ENCODE data around the gene LIPT2. TPM values are rescaled to one million over a fixed set of nuclear protein-coding genes. Genes with fewer than 3 reads are reported as not detected.
"Not testable (repeated sequence)": the region's sequence is repeated elsewhere in the genome, so short reads cannot be mapped to it uniquely, and the experiment has no call there.

Gene LIPT2
- total RNA-seq, 2 experiments from 2014 or later: 0.82 to 2.5 TPM

DNA sequence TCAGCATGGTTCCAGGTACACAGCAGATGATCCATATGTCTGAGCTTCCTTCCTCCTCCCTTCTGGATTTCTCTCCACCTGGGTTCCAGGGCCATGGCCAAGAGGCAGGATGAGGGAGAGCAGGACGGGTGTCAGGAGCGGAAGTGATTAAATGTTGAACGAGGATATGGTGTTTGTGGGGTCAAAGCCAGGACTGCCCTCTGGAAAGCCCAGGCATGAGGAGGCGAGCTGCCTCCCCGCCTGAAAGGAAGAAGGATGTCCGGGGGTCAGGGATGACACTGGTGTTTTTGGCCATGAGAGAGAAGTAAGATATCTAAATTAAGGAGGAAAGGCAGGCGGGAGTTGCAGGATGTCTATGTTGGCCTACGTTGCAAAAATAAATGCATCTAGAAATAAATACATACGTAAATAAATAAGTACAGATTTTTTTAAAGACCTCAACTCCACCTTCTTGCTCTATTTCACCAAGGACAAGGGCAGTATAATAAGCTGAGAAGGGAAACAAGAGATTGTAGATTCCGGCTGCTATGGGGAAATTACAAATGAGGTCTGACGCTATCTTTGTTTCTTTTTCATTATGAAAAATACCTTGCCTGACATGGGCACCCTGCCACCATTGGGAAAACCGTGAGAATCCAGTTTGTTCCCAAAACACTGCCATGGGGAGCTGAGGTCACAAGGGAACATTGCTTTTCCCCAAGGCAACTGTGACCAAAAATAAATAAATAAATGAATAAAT, 27.6 kb upstream of the LIPT2 start:
- CTCF ChIA-PET: no interaction called here
- no peaks in the 10 kb centered on the region for H3K4me1 Mint-ChIP-seq
- H3K9me3 Mint-ChIP-seq (ENCODE audit: low read depth): no peaks in the 10 kb centered on the region
- H3K27me3 Mint-ChIP-seq: peaks cover 36% of the 10 kb centered on the region
- H3K4me3 Mint-ChIP-seq: no peak overlapping the region
- ATAC-seq: no peak
- no peaks in the 10 kb centered on the region for H3K36me3 Mint-ChIP-seq
- DNase-seq: no peak
- no peak overlapping the region for H3K27ac Mint-ChIP-seq

DNA sequence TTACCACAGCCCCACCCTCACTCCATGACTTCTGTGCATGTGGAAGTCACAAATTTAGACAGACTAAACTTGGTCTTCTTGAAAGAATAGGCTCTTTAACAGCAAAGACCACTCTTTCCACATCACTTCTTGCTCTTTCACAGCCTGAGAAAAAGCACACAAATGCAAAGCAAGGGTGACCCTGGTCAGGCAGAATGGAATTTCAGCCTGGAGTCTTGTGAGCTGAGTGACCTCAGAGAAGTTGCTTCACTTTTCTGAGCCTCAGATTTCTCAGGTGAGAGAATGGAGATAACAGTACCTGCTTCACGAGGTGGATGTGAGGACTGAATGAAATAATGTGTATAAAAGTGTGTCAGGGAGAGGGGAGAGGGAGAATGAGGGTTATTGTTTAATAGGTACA, 26.8 kb upstream of the LIPT2 start:
- Mint-ChIP-seq H3K36me3 (no peaks in the 10 kb centered on the region), H3K4me1 (no peaks in the 10 kb centered on the region), H3K9me3 (ENCODE audit: low read depth) (no peaks in the 10 kb centered on the region), H3K27me3 (peaks cover 38% of the 10 kb centered on the region), H3K4me3 (no peak overlapping the region), H3K27ac (no peak overlapping the region)
- ATAC-seq (no peak), DNase-seq (no peak)
- CTCF ChIA-PET: no interaction called here

DNA sequence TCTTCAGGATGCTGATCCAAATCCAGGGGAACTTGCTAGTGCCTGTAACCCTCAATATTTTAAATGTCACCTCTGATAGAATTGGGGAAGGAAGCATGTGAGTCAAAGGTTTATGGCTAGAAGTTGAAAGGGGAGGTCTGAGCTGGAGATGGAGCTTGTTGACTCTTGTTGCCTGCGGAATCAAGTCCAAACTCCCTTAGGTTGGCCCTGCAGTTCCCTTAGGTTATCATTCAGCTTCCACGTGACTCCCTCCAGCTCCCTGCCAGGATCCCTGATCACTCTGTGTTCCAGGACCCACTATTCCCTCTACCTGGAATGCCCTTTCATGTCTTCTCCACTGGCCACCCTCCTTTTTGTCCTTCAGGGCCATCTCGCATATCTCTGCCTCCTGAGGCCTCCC, 26.2 kb upstream of the LIPT2 start:
- ATAC-seq: no peak
- H3K4me1 Mint-ChIP-seq: no peaks in the 10 kb centered on the region
- DNase-seq: no peak
- H3K27me3 Mint-ChIP-seq: peaks cover 41% of the 10 kb centered on the region
- CTCF ChIA-PET: no interaction called here
- H3K36me3 Mint-ChIP-seq: no peaks in the 10 kb centered on the region
- H3K27ac Mint-ChIP-seq: no peak overlapping the region
- H3K9me3 Mint-ChIP-seq (ENCODE audit: low read depth): no peaks in the 10 kb centered on the region
- no peak overlapping the region for H3K4me3 Mint-ChIP-seq

DNA sequence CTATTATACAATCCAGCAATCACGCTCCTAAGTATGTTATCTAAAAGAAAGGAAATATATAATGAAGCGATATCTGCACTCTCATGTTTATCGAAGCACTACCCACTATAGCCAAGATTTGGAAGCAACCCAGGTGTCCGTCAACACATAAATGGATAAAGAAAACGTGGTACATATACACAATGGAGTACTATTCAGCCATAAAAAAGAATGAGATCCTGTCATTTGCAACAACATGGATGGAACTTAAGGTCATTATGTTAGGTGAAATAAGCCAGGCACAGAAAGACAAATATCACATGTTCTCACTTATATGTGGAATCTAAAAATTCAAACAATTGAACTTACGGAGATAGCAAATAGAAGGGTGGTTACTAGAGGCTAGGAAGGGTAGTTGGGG, 24.1 kb upstream of the LIPT2 start:
- H3K36me3 Mint-ChIP-seq; H3K27ac Mint-ChIP-seq; H3K4me3 Mint-ChIP-seq; H3K9me3 Mint-ChIP-seq (ENCODE audit: low read depth); CTCF ChIA-PET; DNase-seq; ATAC-seq; H3K4me1 Mint-ChIP-seq: not testable (repeated sequence)
- peaks cover 47% of the 10 kb centered on the region for H3K27me3 Mint-ChIP-seq

DNA sequence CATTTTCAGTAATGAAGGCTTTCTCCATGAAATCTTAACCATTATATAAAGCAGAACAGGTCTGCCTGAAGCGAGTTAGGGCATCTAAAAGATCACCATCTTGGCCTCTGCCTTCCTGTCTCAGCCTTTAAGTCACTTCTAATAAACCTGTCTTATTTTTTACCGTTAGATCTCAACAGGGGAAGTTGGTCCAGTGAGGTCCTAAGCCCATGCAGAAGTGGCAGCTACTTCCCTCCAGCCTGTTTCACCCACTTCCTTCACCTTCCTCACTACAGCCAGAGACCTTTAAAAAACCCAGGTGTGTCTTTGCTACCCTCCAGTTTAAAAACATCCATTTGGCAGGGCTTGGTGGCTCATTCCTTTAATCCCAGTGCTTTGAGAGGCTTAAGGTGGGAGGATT, 14.1 kb upstream of the LIPT2 start:
- CTCF ChIA-PET: no interaction called here
- H3K9me3 Mint-ChIP-seq (ENCODE audit: low read depth): peaks cover 2% of the 10 kb centered on the region
- H3K27ac Mint-ChIP-seq: no peak overlapping the region
- H3K4me1 Mint-ChIP-seq: no peaks in the 10 kb centered on the region
- H3K4me3 Mint-ChIP-seq: no peak overlapping the region
- H3K36me3 Mint-ChIP-seq: no peaks in the 10 kb centered on the region
- peaks cover 10% of the 10 kb centered on the region for H3K27me3 Mint-ChIP-seq
- ATAC-seq (no peak), DNase-seq (no peak)

DNA sequence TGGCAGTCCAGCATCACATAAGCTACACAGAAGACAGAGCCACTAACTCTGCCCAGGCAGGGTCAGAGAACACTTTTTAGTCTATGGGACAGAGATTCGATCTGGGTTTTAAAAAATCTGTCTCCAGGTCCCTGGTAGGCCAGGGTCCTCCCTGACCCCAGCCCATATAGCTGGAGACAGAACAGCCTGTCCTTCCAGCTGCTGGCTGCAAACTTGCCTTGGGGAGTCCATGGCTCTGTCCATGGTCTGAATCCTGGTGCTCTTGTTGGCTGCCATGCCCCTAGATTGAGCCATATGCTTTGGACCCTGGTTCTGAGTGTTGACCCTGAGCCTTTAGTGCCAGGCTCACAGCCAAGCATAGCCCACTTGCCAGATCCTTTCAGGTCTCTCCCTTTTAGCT, 13.3 kb upstream of the LIPT2 start:
- CTCF ChIA-PET: no interaction called here
- Mint-ChIP-seq H3K27me3 (peaks cover 7% of the 10 kb centered on the region), H3K27ac (no peak overlapping the region), H3K36me3 (peaks cover 3% of the 10 kb centered on the region), H3K4me3 (no peak overlapping the region), H3K9me3 (ENCODE audit: low read depth) (peaks cover 3% of the 10 kb centered on the region), H3K4me1 (no peaks in the 10 kb centered on the region)
- DNase-seq (no peak), ATAC-seq (no peak)

DNA sequence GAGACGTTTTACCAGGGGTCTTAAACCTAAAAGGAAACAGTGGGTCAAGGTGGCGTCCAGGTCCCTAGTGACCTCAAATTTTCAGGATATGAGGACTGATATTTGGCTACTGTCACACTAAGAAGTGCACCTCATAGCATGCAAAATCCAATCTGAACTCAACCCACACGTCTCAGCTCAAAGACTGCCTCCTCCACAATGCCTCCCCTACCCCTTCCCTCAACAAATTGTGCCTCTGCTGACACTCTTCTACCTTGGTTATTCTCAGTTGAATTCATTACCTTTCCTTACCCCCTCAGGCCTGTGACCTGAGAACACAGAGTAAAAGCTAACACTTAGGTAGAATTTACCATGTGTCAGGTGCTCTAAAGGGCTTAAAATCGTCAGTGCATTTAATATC, 12.4 kb upstream of the LIPT2 start:
- CTCF ChIA-PET: no interaction called here

DNA sequence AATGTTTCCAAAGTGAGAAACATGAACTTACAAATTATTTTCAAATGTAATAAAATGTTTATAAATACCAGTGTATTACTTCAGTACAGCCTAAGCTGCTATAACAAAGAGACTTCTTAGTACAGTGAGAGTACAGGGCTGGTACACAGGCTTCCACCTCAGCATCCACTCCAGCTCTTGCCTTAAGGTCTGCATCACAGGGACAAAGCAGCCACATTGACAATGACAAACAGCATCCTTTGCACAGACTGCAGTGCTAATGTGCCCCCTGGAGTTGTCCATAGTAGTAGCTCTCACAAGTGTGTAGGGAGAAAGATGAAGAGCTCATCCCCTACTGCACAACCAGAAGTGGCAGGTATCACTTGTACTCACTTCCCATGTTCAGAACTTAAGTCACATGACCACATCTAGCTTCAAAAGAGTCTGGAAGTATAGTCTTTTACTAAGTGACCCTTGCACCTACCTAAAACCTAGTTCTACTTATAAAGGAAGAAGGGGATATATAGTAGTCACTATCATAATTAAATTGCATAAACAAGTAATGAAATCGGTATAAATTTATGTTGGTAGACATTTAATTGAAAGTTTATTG, 10.7 kb upstream of the LIPT2 start:
- Mint-ChIP-seq H3K4me1 (no peaks in the 10 kb centered on the region), H3K27me3 (peaks cover 7% of the 10 kb centered on the region), H3K9me3 (ENCODE audit: low read depth) (peaks cover 8% of the 10 kb centered on the region), H3K4me3 (no peak overlapping the region), H3K27ac (no peak overlapping the region), H3K36me3 (peaks cover 3% of the 10 kb centered on the region)
- ATAC-seq: no peak
- CTCF ChIA-PET: no interaction called here
- no peak for DNase-seq

More for the DNA sequence above, 12.4 kb upstream of the LIPT2 start:
- Mint-ChIP-seq H3K27me3 (peaks cover 5% of the 10 kb centered on the region), H3K4me1 (no peaks in the 10 kb centered on the region), H3K27ac (no peak overlapping the region), H3K36me3 (peaks cover 3% of the 10 kb centered on the region), H3K9me3 (ENCODE audit: low read depth) (peaks cover 8% of the 10 kb centered on the region), H3K4me3 (no peak overlapping the region)
- ATAC-seq (no peak), DNase-seq (no peak)

DNA sequence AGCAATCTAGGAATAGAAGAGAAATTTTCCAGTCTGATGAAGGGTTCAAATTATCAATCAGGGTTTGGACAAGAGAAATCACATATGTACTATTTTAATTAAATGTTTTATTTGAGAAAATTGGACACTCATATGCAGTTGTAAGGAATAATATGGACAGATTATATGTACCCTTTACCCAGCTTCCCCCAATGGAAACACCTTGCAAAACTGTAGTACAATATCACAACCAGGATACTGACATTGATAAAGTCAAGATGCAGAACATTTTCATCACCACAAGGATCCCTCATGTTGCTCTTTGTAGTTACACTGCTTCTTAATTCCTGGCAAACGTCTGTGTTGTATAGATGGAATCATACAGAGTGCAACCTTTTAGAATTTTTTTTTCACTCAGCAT, 1.4 kb upstream of the LIPT2 start:
- DNase-seq (no peak), ATAC-seq (no peak)
- Mint-ChIP-seq H3K4me1 (peaks cover 17% of the 10 kb centered on the region), H3K4me3 (no peak overlapping the region), H3K36me3 (no peaks in the 10 kb centered on the region), H3K27ac (no peak overlapping the region), H3K27me3 (peaks cover 2% of the 10 kb centered on the region), H3K9me3 (ENCODE audit: low read depth) (no peaks in the 10 kb centered on the region)
- CTCF ChIA-PET: interaction anchor here (1.1 kb wide), 1 partner anchor 41 kb away, joined by 4 read pairs; no protein-coding TSS in a partner anchor

DNA sequence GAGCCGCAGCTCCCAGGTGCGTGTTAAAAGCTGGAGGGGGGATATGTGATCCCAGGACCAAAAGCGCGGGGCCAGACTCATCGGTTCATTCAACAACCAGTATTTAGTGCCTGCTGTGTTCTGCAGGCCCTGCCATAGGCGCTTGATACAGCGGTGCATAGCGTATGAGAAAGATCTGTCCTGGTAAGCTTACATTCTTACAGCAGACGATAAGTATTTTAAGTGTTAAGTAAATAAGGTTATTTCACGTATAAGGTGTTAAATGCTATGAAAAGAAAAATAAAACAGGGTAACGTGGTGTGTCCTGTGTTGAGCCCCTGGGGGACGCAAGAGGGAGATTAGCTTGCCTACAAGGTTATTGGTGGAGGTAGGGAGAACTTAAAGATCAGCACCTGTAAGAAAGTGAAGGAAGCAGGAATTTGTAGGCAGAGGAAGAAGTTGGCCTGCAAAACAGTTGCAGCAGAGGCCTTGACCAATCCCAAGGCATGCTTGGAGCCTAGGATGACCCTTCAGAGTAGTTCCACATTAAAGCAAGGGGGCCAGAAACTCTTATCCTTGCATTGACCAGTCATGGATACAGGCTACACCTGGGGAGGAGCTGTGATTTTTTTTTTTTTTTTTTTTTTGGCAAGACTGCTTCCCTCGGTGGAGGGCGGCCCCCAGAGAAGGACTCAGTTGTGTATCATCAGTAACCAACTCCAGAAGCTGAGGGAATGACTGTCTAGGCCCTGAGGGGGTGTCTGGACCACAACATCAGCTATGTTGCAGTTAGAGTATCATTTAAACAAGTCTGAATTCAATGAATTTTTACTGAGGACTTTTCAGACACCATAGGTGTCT, 487 bp upstream of the LIPT2 start:
- CTCF ChIA-PET: interaction anchor here (0.8 to 1.9 kb wide), 7 partner anchors 18 to 231 kb away, joined by 3 to 10 read pairs (median 4); partner anchors contain the start of gene POLD3
- peak overlapping the region; percentile 18 for H3K27ac Mint-ChIP-seq
- H3K27me3 Mint-ChIP-seq: no peaks in the 10 kb centered on the region
- ATAC-seq (no peak), DNase-seq (no peak)
- H3K4me1 Mint-ChIP-seq: peaks cover 17% of the 10 kb centered on the region
- no peaks in the 10 kb centered on the region for H3K36me3 Mint-ChIP-seq
- peak overlapping the region; percentile 75 for H3K4me3 Mint-ChIP-seq
- no peaks in the 10 kb centered on the region for H3K9me3 Mint-ChIP-seq (ENCODE audit: low read depth)

DNA sequence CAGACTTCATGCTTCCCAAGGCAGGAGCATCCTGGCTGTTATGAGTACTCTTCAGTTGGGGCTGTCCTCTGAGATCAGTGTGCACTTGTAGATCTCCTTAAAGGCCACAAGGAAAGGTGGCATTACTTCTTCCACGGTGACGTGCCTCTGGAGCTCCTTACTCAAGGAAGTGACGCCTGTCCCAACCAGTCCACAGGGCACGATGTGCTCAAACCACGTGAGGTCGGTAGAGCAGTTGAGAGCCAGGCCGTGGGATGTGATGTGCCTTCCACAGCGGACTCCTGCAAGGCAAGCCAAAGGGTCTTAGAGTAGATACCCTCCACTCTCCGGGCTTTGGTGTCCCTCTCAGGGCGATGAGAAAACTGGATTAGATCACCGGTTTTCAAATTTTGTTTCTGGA, 1.4 kb downstream of the LIPT2 start:
- Mint-ChIP-seq H3K27me3 (no peaks in the 10 kb centered on the region), H3K36me3 (no peaks in the 10 kb centered on the region), H3K4me1 (peaks cover 17% of the 10 kb centered on the region), H3K9me3 (ENCODE audit: low read depth) (no peaks in the 10 kb centered on the region), H3K27ac (peak overlapping the region; percentile 71), H3K4me3 (peak overlapping the region; percentile 75)
- DNase-seq: no peak
- CTCF ChIA-PET: interaction anchor here (1.2 kb wide), 1 partner anchor 31 kb away, joined by 3 read pairs; no protein-coding TSS in a partner anchor
- no peak for ATAC-seq

DNA sequence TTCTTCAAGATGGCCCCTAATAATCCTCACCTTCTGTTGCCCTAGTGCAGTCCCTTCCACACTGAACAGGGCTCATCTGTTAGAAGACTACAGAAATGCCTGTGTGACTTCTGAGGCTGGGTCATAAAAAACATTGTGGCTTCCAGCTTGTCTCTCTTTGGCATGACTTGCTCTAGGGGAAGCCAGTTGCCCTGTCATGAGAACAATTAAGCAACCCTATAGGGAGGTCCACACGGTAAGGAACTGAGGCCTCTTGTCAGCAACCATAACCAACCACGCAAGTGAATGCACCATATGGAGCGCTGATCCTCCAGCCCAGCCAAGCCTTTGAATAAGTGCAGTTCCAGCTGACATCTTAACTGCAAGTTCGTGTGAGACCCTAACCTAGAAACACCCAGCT, 2.6 kb downstream of the LIPT2 start:
- CTCF ChIA-PET: no interaction called here
- H3K27ac Mint-ChIP-seq: no peak overlapping the region
- ATAC-seq: no peak
- H3K4me1 Mint-ChIP-seq: peaks cover 17% of the 10 kb centered on the region
- H3K4me3 Mint-ChIP-seq: no peak overlapping the region
- no peaks in the 10 kb centered on the region for H3K36me3 Mint-ChIP-seq
- no peak for DNase-seq
- H3K9me3 Mint-ChIP-seq (ENCODE audit: low read depth): no peaks in the 10 kb centered on the region
- H3K27me3 Mint-ChIP-seq: no peaks in the 10 kb centered on the region

DNA sequence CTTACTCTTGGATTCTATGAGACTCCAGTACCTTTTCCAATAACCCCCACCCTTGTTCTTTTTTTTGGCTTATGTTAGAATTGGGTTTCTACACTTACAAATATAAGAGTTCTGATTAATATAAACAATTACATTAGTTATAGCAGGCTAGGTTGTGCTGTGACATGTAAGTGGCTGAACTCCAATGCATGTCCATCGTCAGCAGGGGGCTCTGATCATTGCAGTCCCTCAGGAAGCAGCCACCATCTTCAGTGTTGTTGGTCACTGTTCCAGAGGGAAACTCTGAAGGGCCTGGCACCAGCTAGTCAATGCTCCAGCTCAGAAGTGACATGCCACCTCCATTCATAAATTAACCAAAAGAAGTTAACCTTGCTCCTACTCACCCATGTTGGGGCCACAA, 5.6 kb downstream of the LIPT2 start:
- H3K4me1 Mint-ChIP-seq: peaks cover 13% of the 10 kb centered on the region
- no peak overlapping the region for H3K4me3 Mint-ChIP-seq
- H3K36me3 Mint-ChIP-seq: no peaks in the 10 kb centered on the region
- ATAC-seq (no peak), DNase-seq (no peak)
- H3K27ac Mint-ChIP-seq: no peak overlapping the region
- CTCF ChIA-PET: interaction anchor here (0.9 kb wide), 1 partner anchor 83 kb away, joined by 3 read pairs; no protein-coding TSS in a partner anchor
- H3K27me3 Mint-ChIP-seq: peaks cover 2% of the 10 kb centered on the region
- no peaks in the 10 kb centered on the region for H3K9me3 Mint-ChIP-seq (ENCODE audit: low read depth)

DNA sequence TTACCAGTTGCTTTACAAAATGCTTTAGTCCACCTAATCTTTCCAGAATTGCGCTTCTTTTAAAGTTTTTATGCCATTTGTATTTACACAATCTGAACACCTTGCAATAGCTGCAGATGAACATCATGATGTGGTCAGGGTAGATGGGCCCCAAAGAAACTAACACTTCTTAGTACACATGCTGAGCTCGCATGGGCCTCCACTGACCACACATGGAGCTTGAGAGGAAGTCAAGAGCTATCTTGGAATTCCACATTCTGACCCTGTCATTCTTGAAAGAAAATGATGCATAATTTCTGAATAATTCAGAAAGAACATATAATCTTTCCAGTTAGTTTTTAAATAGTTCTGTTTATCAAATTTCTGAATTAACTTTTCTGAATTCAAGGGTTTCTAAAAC, 7.7 kb downstream of the LIPT2 start:
- CTCF ChIA-PET: no interaction called here
- peaks cover 2% of the 10 kb centered on the region for H3K4me1 Mint-ChIP-seq
- ATAC-seq (no peak), DNase-seq (no peak)
- H3K27me3 Mint-ChIP-seq: peaks cover 2% of the 10 kb centered on the region
- H3K4me3 Mint-ChIP-seq: no peak overlapping the region
- H3K27ac Mint-ChIP-seq: no peak overlapping the region
- H3K36me3 Mint-ChIP-seq: no peaks in the 10 kb centered on the region
- H3K9me3 Mint-ChIP-seq (ENCODE audit: low read depth): no peaks in the 10 kb centered on the region
